GM12878 (cell line): Measurements from ENCODE around the gene MAPK1. TPM values are rescaled to one million over a fixed set of nuclear protein-coding genes. Genes with fewer than 3 reads are reported as not detected.
"Not testable (repeated sequence)": the region's sequence is repeated elsewhere in the genome, so short reads cannot be mapped to it uniquely, and the experiment has no call there.

Experiments used
- ATAC-seq: fragments of 200-7000 bp; cut with Tn5 transposase; 3 replicates; pipeline ENCODE4 v1.9.1; 2020; ENCODE audit warnings: mild to moderate bottlenecking, moderate library complexity
- BruUV-seq: library from RNA; stranded (reverse); fragments of 400-500 nt; replicated peaks from 2 replicates; lab custom pipeline; 2021; lab: Mats Ljungman, UMichigan
- CTCF ChIA-PET: fragments of 300-600 bp; sonication (Branson Sonifier 250); formaldehyde crosslinking; extraction: SDS; loops from one replicate; lab custom pipeline; 2021; ENCODE audit warnings: inconsistent platforms; lab: Yijun Ruan, JAX
- POLR2A ChIA-PET: fragments of 350-600 bp; formaldehyde crosslinking; extraction: SDS; loops from one replicate; lab custom pipeline; 2021; ENCODE audit warnings: inconsistent platforms; lab: Charles Lee
- RAD21 ChIA-PET: fragments of 300-600 bp; sonication (Branson Sonifier 250); formaldehyde crosslinking; loops from one replicate; lab custom pipeline; 2023; ENCODE audit warnings: antibody characterized with exemption; ENCODE audit not compliant: unreplicated experiment; lab: Charles Lee
- SMC1A ChIA-PET: fragments of 300-600 bp; sonication (Branson Sonifier 250); formaldehyde crosslinking; loops from one replicate; lab custom pipeline; 2023; ENCODE audit not compliant: unreplicated experiment, uncharacterized antibody; lab: Charles Lee
- DNase-seq: peaks from one replicate; pipeline ENCODE4 v3.0.0-alpha.2; 2011; ENCODE audit warnings: low read depth, low spot score
- FAIRE-seq: peaks from 3 replicates; lab custom pipeline; 2011; peaks lifted over from hg19 to GRCh38; lab: Jason Lieb, UNC
- H2AFZ ChIP-seq: 2 replicates; pipeline ENCODE4 v1.6.0; 2011; ENCODE audit warnings: low read depth, low read length, control low read depth; ENCODE audit not compliant: control insufficient read depth
- H3K27ac ChIP-seq: 2 replicates; pipeline ENCODE4 v1.5.1; 2011; ENCODE audit warnings: control low read depth; ENCODE audit not compliant: control insufficient read depth, insufficient read depth
- H3K27me3 ChIP-seq, 2 experiments: replicated peaks in 1 of 2; 2 replicates each; pipeline versions ENCODE4 v1.6.0 to v1.6.1; 2011; ENCODE audit warnings: low read length in 1 of 2; ENCODE audit not compliant: control insufficient read depth in 2 of 2, insufficient read depth in 2 of 2
- H3K36me3 ChIP-seq, 2 experiments: 2 replicates each; pipeline ENCODE4 v1.5.1; 2011; ENCODE audit warnings: low read length in 1 of 2; ENCODE audit not compliant: control insufficient read depth in 2 of 2, insufficient read depth in 2 of 2
- H3K4me1 ChIP-seq: 2 replicates; pipeline ENCODE4 v1.6.1; 2011; ENCODE audit warnings: mild to moderate bottlenecking, low read length, moderate library complexity, mixed read lengths; ENCODE audit not compliant: control insufficient read depth, insufficient read depth
- H3K4me2 ChIP-seq: 2 replicates; pipeline ENCODE4 v1.6.0; 2011; ENCODE audit warnings: control low read depth; ENCODE audit not compliant: control insufficient read depth, insufficient read depth
- H3K4me3 ChIP-seq: fragments of 200-600 bp; sonication (generic); 2 replicates; pipeline ENCODE4 v1.5.1; 2016
- H3K79me2 ChIP-seq: 2 replicates; pipeline ENCODE4 v1.6.0; 2011; ENCODE audit warnings: low read length; ENCODE audit not compliant: control insufficient read depth, insufficient read depth
- H3K9ac ChIP-seq: 2 replicates; pipeline ENCODE4 v1.8.0; 2011; ENCODE audit warnings: low read length, control low read depth, mixed read lengths; ENCODE audit not compliant: control insufficient read depth, insufficient read depth
- H3K9me3 ChIP-seq: replicated peaks from 3 replicates; pipeline ENCODE4 v1.5.1; 2011; ENCODE audit warnings: mild to moderate bottlenecking, low read length; ENCODE audit not compliant: control insufficient read depth, insufficient read depth
- H4K20me1 ChIP-seq: 2 replicates; pipeline ENCODE4 v1.6.0; 2011; ENCODE audit not compliant: control insufficient read depth, insufficient read depth
- JUNB ChIP-seq: IDR thresholded peaks from 2 replicates; pipeline ENCODE4 v1.6.1; 2016; ENCODE audit warnings: antibody characterized with exemption, mild to moderate bottlenecking
- WRNIP1 ChIP-seq: IDR thresholded peaks from 2 replicates; pipeline ENCODE4 v1.6.1; 2011; ENCODE audit warnings: low read depth, low read length, improper control_type of control experiment, borderline replicate concordance
- WGBS: methylation state at CpG from one replicate; pipeline ENCODE4 v1.1.6; 2016; ENCODE audit warnings: low lambda C conversion rate; ENCODE audit not compliant: insufficient replicate concordance, insufficient coverage; ENCODE audit errors: missing lambda C conversion rate; 5-methylcytosine and 5-hydroxymethylcytosine counted together
- in situ Hi-C: fragments of 300-500 bp; cut with MboI; formaldehyde crosslinking; loops from 9 replicates; pipeline ENCODE4 v1.14.3; 2018; ENCODE audit warnings: mixed read lengths
- intact Hi-C: fragments of 100-400 bp; cut with micrococcal nuclease; formaldehyde crosslinking; loops from one replicate; pipeline ENCODE4 v1.14.2; 2022; ENCODE audit not compliant: unreplicated experiment
- polyA plus RNA-seq, 11 experiments: library from polyadenylated mRNA; depleted of rRNA in 4 of 11; unstranded in 6 of 11; stranded (reverse) in 5 of 11; fragments of >200 nt; fragmentation: Nextera tagmentation in 4 of 11; fragmentation: Illumina TruSeq in 1 of 11; extraction: Ambion mirVana in 4 of 11; extraction: Trizol in 1 of 11; gene quantifications; 1 replicate in 1 of 11; 2 replicates in 10 of 11; pipeline versions ENCODE4 v1.2.1 to v1.2.3, GENCODE V29; 2011 to 2016; ENCODE audit warnings: inconsistent platforms in 2 of 11, missing spikeins in 2 of 11, low read depth in 1 of 11
- total RNA-seq, 4 experiments: library from RNA; depleted of rRNA in 3 of 4; stranded (reverse); fragments of >200 nt in 3 of 4; fragmentation: Illumina TruSeq in 1 of 4; extraction: Trizol in 1 of 4; gene quantifications; 2 replicates each; pipeline versions ENCODE4 v1.2.1 to v1.2.3, GENCODE V29; 2013 to 2021

The MAPK1 gene
- total and polyA plus RNA-seq, 10 of the 15 experiments (the other 5 are each of a cell fraction or from before 2014, with no cell fraction given), result 7.0 to 123 (median 58.4) TPM

GRCh38 chr22:21824962-21825361 lies 42.5 kb downstream of the MAPK1 start:
- in situ Hi-C loops, H4K20me1 ChIP-seq, H3K27me3 ChIP-seq, H3K9me3 ChIP-seq, ATAC-seq, H3K36me3 ChIP-seq, DNase-seq, FAIRE-seq, intact Hi-C loops, H3K27ac ChIP-seq, H3K9ac ChIP-seq, H2AFZ ChIP-seq, BruUV-seq, H3K4me3 ChIP-seq: not testable (repeated sequence)
- ChIA-PET POLR2A (interaction anchor here (1.2 to 1.5 kb wide), 3 partner anchors 10 to 34 kb away, joined by 3 to 6 read pairs (median 4); no protein-coding TSS in a partner anchor), RAD21 (interaction anchor here (1.1 kb wide), 1 partner anchor 62 kb away, joined by 3 read pairs; no protein-coding TSS in a partner anchor), CTCF (interaction anchor here (1.1 to 2.0 kb wide), 3 partner anchors 18 to 62 kb away, joined by 3 to 5 read pairs (median 5); no protein-coding TSS in a partner anchor), SMC1A (interaction anchor here (0.6 to 2.4 kb wide), 10 partner anchors 8 to 921 kb away, joined by 3 to 11 read pairs (median 3); no protein-coding TSS in a partner anchor)
- H3K4me2 ChIP-seq, result peak overlapping the region; percentile 71
- H3K79me2 ChIP-seq, result peaks cover 46% of the 10 kb centered on the region
- 87% methylated on average over 6 of the region's 7 CpGs for WGBS
- peaks cover 10% of the 10 kb centered on the region for H3K4me1 ChIP-seq

- no peak for DNase-seq
- BruUV-seq, result no TSS peak
- peaks cover 3% of the 10 kb centered on the region; the same call in 1 of the 2 replicates for H4K20me1 ChIP-seq
- H3K4me2 ChIP-seq, result peak overlapping the region; percentile 71
- in situ Hi-C loops, result no loop called here
- 0% methylated on average over 1 of the region's 1 CpG for WGBS
- peak; percentile 78 for ATAC-seq
- peaks cover 44% of the 10 kb centered on the region for H3K79me2 ChIP-seq
- no peak overlapping the region for H3K27ac ChIP-seq
- H3K9ac ChIP-seq, result no peak overlapping the region
- H2AFZ ChIP-seq, result no peak overlapping the region
- TF ChIP-seq JUNB, result peak; percentile 58
- no peak for TF ChIP-seq WRNIP1
- no peaks in the 10 kb centered on the region for H3K27me3 ChIP-seq
- H3K4me1 ChIP-seq, result peaks cover 10% of the 10 kb centered on the region
- POLR2A ChIA-PET, result interaction anchor here (1.5 kb wide), 1 partner anchor 16 kb away, joined by 6 read pairs; no protein-coding TSS in a partner anchor
- no peaks in the 10 kb centered on the region for H3K36me3 ChIP-seq
- no peaks in the 10 kb centered on the region for H3K9me3 ChIP-seq
- SMC1A ChIA-PET, result interaction anchor here (0.6 to 2.4 kb wide), 8 partner anchors 9 to 921 kb away, joined by 3 to 11 read pairs (median 4); no protein-coding TSS in a partner anchor
- no peak for FAIRE-seq
- intact Hi-C loops, result no loop called here
- no peak overlapping the region for H3K4me3 ChIP-seq
- CTCF ChIA-PET, result interaction anchor here (1.1 to 2.0 kb wide), 2 partner anchors 50 to 61 kb away, joined by 3 to 5 read pairs; no protein-coding TSS in a partner anchor
- RAD21 ChIA-PET, result interaction anchor here (1.1 kb wide), 1 partner anchor 61 kb away, joined by 3 read pairs; no protein-coding TSS in a partner anchor
These were observed 43.0 kb downstream of the MAPK1 start for GRCh38 chr22:21824445-21824912.
